Naive B cell (primary cell): Measurements from ENCODE around the gene KRTAP4-4. TPM values are rescaled to one million over a fixed set of nuclear protein-coding genes. Genes with fewer than 3 reads are reported as not detected.
"Not testable (repeated sequence)": the region's sequence is repeated elsewhere in the genome, so short reads cannot be mapped to it uniquely, and the experiment has no call there.

ENCODE experiments used
- ATAC-seq, 2 donors: fragments of 150-1000 bp; cut with Tn5 transposase; 2 replicates each; pipeline ENCODE4 v1.10.0; 2021; ENCODE audit warnings: low read depth in 2 of 2, mild to moderate bottlenecking in 2 of 2, moderate library complexity in 2 of 2
- DNase-seq: peaks from one replicate; pipeline ENCODE4 v3.0.0; 2022
- H3K27ac Mint-ChIP-seq, 6 donors: one replicate each; pipeline ENCODE4 v1.8.0; 2020 to 2022; ENCODE audit warnings: mild to moderate bottlenecking in 6 of 6, mixed read lengths in 6 of 6, moderate library complexity in 5 of 6, inconsistent platforms in 2 of 6
- H3K27me3 Mint-ChIP-seq, 3 donors: one replicate each; pipeline ENCODE4 v1.8.0; 2021 to 2022; ENCODE audit warnings: mixed read lengths in 3 of 3, mild to moderate bottlenecking in 1 of 3
- H3K36me3 Mint-ChIP-seq, 2 donors: one replicate each; pipeline ENCODE4 v1.8.0; 2020 to 2022; ENCODE audit warnings: mixed read lengths in 2 of 2, inconsistent platforms in 1 of 2, mild to moderate bottlenecking in 1 of 2
- H3K4me1 Mint-ChIP-seq, 3 donors: one replicate each; pipeline ENCODE4 v1.8.0; 2020 to 2022; ENCODE audit warnings: mixed read lengths in 3 of 3, inconsistent platforms in 1 of 3, mild to moderate bottlenecking in 1 of 3, moderate library complexity in 1 of 3
- H3K4me3 Mint-ChIP-seq, 8 donors: one replicate each; pipeline ENCODE4 v1.8.0; 2020 to 2022; ENCODE audit warnings: mild to moderate bottlenecking in 8 of 8, mixed read lengths in 8 of 8, moderate library complexity in 8 of 8, inconsistent platforms in 2 of 8
- H3K9me3 Mint-ChIP-seq, 7 donors: one replicate each; pipeline ENCODE4 v1.8.0; 2020 to 2022; ENCODE audit warnings: mixed read lengths in 7 of 7, mild to moderate bottlenecking in 5 of 7, inconsistent platforms in 2 of 7, moderate library complexity in 1 of 7
- polyA plus RNA-seq, 6 donors: library from polyadenylated mRNA; unstranded; fragments of 300-500 nt; fragmentation: Illumina TruSeq; gene quantifications; one replicate each; pipeline ENCODE4 v1.2.3, GENCODE V29; 2021; ENCODE audit warnings: low read depth in 6 of 6

The KRTAP4-4 gene
- polyA plus RNA-seq, 6 donors from 2014 or later, result not detected

DNA sequence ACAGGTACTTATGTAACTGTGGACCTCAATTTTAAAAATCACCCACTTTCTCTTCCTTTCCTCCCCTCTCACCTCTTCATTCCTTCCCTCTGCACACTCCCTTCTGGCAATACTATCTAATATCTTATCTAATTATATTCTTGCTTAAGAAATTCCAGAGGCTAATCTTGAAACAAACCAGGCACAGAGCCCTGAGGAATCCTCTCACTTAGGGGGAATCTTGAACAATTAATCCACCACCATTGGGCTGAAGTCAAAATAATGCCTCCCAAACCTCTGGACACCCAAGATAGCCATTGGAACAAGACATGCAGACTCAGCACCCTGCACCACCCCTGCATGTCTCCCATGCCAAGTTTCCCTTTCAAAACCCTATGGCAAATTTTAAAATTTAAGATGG is 19.2 kb downstream of the KRTAP4-4 start:
- Mint-ChIP-seq H3K36me3 (peaks cover 19 to 67% of the 10 kb centered on the region in 2 donors), H3K27ac (peak overlapping the region in 1 of 6 donors; percentile 64), H3K4me1 (peaks cover 10 to 18% (median 11%) of the 10 kb centered on the region in 3 donors), H3K9me3 (peaks cover 22 to 73% (median 50%) of the 10 kb centered on the region in 7 donors), H3K4me3 (no peak overlapping the region), H3K27me3 (peaks cover 0 to 6% (median 0%) of the 10 kb centered on the region in 3 donors)
- DNase-seq, result no peak
- no peak for ATAC-seq

DNA sequence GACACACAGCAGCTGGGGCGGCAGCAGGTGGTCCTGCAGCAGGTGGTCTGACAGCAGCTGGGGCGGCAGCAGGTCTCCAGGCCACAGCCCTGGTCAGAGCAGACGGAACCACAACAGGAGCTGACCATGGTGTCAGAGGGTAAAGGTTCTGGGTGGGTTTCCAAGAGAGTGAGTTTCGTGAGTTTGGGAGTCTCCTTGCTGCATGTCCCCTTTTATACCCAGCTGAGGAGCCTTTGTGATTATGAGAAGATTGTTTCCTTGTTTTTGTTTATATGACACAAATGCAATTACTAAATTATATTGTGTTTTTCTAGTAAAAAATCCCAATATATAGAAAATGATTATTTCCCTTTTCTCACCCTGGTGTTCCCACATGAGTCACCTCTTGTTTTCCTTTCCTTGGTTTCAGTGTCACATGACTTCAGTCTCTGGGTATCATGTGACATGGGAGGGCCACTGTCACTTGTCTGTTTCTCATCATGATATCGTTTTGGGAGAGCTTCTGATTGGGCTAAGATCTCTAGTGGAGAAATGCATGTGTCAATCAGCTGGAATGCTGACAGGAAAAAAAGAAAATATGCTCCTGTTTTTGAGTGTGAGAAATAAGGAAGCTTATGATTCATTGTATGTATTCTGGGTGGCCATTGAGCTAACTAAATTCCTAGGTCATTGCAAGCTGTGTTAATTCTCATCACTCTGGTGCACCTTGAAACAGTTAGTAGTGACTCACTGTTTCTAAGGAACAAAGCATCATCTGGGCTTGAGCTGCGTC is 20.0 kb downstream of the KRTAP4-4 start, which contains the start of gene KRTAP4-6:
Gene KRTAP4-6, minus strand, starts transcription at position 185 of the 772 bp plus-strand sequence. Its CDS starts 57 bp downstream, at position 128.
- Mint-ChIP-seq H3K4me1 (peaks cover 10 to 18% (median 11%) of the 10 kb centered on the region in 3 donors), H3K9me3 (peaks cover 22 to 75% (median 50%) of the 10 kb centered on the region in 7 donors)
- no peak for ATAC-seq

DNA sequence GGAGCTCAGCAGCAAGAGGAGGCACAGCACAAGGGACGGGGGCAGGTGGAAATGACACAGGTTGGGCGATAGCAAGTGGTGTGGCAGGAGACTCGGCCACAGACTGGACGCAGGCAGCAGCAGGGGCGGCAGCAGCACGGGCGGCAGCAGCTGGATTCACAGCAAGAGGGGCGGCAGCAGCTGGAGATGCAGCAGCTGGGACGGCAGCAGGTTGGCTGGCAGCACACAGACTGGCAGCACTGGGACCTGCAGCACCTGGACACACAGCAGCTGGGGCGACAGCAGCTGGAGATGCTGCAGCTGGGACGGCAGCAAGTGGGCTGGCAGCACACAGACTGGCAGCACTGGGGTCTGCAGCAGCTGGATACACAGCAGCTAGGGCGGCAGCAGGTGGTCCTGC is 20.7 kb downstream of the KRTAP4-4 start:
- Mint-ChIP-seq H3K4me1 (peaks cover 10 to 14% (median 14%) of the 10 kb centered on the region in 3 donors), H3K9me3 (peaks cover 22 to 71% (median 45%) of the 10 kb centered on the region in 7 donors), H3K27ac (peak overlapping the region in 2 of 6 donors; percentile 33 to 82), H3K36me3 (peaks cover 19 to 67% of the 10 kb centered on the region in 2 donors)
- ATAC-seq, DNase-seq, H3K4me3 Mint-ChIP-seq, H3K27me3 Mint-ChIP-seq: not testable (repeated sequence)

More for the DNA sequence above, 20.0 kb downstream of the KRTAP4-4 start, which contains the start of gene KRTAP4-6:
- H3K4me3 Mint-ChIP-seq, result no peak within 1 kb of the TSS
- DNase-seq, result no peak
- peak within 1 kb of the TSS in 3 of 6 donors; percentile 33 to 82 (median 64) for H3K27ac Mint-ChIP-seq
- peaks cover 19 to 67% of the 10 kb centered on the region in 2 donors for H3K36me3 Mint-ChIP-seq
- peaks cover 0 to 6% (median 0%) of the 10 kb centered on the region in 3 donors for H3K27me3 Mint-ChIP-seq

DNA sequence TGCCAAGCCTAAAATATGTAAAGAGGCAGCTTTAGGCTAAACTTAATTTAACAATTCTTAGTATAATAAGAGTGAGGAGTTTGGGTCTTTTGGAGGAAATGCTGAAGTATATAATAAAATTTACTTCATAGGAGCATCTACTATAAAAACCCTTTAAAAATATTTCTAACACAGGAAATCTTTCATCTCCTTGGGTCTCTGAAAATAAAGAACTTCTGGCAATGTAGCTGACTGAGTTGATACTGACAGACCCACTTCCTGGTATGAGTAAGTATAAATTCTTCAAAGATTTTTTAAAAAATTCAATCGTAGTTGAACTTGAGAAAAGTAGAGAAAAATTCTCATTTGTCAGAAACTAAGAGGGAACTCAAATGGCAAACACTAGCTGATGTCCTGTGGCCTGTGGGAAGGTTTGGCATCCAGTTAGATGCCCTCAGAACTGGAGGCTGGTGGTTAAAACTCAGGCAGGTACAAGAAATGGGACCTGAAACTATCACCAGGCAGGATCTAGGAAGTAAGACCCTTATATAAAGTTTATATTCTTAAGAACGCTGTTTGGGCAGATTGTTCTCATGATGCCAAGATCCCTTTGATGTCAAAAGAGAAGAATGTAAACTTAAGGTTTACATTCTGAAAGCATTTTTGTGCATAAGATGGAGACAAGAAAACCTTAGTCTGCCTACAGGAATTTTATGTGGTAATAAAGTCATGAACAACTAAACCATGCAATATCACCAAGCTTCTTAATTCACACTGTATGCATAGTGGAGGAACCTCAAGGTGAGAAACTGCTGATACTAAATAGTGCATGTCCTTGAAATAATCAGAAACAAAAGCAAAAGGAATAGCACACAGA is 26.4 kb downstream of the KRTAP4-4 start:
- Mint-ChIP-seq H3K36me3 (peaks cover 5 to 24% of the 10 kb centered on the region in 2 donors), H3K27me3 (no peaks in the 10 kb centered on the region), H3K27ac (peak overlapping the region; percentile 20 to 94 (median 88)), H3K9me3 (peaks cover 2 to 24% (median 12%) of the 10 kb centered on the region in 7 donors), H3K4me1 (peaks cover 28 to 40% (median 29%) of the 10 kb centered on the region in 3 donors), H3K4me3 (peak overlapping the region in 5 of 8 donors; percentile 47 to 84 (median 68))
- DNase-seq (no peak), ATAC-seq (peak; percentile 48 to 50)

DNA sequence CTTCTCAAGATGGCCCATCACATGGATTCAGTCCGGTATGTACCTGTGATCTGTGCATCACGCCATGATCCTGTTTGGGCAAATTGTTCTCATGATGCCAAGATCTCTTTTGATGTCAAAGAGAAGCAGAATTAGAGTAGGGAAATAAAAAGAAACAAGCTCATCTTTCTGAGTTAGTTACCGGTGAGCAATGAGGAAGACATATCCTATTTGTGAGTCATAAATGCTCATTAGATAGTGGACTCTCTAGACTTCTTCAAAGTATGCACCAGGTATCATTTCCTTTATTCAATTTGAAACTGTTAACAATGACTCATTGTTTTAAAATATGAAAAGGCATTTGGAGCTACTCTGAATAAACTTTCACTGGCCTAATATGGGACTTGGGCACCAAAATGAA is 28.6 kb downstream of the KRTAP4-4 start:
- H3K4me3 Mint-ChIP-seq, result peak overlapping the region in 2 of 8 donors; percentile 21 to 61
- peaks cover 0 to 7% (median 6%) of the 10 kb centered on the region in 7 donors for H3K9me3 Mint-ChIP-seq
- no peaks in the 10 kb centered on the region for H3K27me3 Mint-ChIP-seq
- ATAC-seq, result peak; percentile 46 to 60
- peak overlapping the region in 5 of 6 donors; percentile 7 to 82 (median 63) for H3K27ac Mint-ChIP-seq
- peaks cover 36 to 48% (median 40%) of the 10 kb centered on the region in 3 donors for H3K4me1 Mint-ChIP-seq
- no peak for DNase-seq
- peaks cover 2 to 4% of the 10 kb centered on the region in 2 donors for H3K36me3 Mint-ChIP-seq

DNA sequence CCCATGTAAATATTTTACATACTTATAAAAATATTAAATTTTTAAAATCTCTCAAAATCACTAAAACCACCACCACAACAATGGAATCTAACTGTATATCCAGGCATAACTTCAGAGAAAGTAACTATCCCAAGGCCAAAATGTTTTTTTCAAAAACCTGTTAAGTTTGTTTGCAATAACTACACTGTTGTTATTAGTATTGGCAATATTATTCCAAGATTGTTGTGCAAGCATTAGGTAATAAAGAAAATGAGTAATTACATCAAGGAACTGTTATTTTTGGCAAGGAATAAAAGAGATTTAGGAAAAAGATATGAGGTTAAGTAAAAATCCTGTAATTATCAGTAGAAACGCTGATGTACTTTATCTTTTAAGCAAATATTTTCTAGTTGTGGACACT is 33.2 kb downstream of the KRTAP4-4 start:
- peak overlapping the region in 1 of 6 donors; percentile 79 for H3K27ac Mint-ChIP-seq
- H3K4me3 Mint-ChIP-seq, result no peak overlapping the region
- no peaks in the 10 kb centered on the region for H3K27me3 Mint-ChIP-seq
- peaks cover 56 to 62% (median 58%) of the 10 kb centered on the region in 3 donors for H3K4me1 Mint-ChIP-seq
- DNase-seq, result no peak
- ATAC-seq, result no peak
- peaks cover 0 to 11% (median 7%) of the 10 kb centered on the region in 7 donors for H3K9me3 Mint-ChIP-seq
- peaks cover 0 to 8% of the 10 kb centered on the region in 2 donors for H3K36me3 Mint-ChIP-seq

DNA sequence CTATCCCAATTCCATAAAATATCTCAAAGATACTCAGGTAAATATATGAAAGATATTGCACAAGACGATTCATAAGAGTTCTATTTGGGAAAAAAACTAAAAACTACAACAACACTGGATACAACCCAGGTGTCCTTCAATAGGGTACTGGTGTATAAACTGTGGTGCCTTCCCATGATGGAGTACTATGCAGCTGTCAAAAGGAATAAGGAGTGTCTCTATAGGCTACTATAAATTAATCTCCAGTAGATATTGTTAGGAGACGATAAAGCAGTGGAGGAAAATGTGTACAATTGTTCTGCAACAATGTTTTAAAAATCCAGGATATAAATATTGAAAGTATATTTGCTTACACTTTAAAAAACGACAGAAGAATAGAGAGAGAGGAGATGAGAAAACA is 34.1 kb downstream of the KRTAP4-4 start:
- Mint-ChIP-seq H3K36me3 (peaks cover 0 to 8% of the 10 kb centered on the region in 2 donors), H3K4me1 (peaks cover 48 to 63% (median 52%) of the 10 kb centered on the region in 3 donors), H3K27me3 (no peaks in the 10 kb centered on the region), H3K27ac (peak overlapping the region in 3 of 6 donors; percentile 39 to 64 (median 59)), H3K9me3 (peaks cover 0 to 14% (median 8%) of the 10 kb centered on the region in 7 donors), H3K4me3 (peak overlapping the region in 2 of 8 donors; percentile 16 to 39)
- no peak for ATAC-seq
- no peak for DNase-seq

DNA sequence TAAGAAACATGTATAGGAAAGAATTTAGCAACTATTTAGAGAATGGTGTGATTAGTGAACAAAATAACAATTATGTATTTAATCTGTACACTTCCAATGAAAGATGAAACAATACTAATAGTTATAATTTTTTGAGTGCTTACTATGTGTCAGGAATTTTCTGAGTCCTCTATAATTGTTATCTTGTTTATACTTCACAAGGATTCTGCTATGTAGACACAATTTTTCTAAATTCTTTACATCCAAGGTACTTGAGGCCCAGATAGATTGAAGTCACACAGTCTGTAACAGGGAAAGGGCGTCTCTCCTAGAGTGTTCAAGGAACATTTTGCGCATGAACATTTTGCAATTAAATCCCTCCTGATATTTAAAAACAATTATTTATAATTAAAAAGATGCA is 35.5 kb downstream of the KRTAP4-4 start:
- DNase-seq (no peak), ATAC-seq (no peak)
- H3K9me3 Mint-ChIP-seq, result peaks cover 0 to 20% (median 10%) of the 10 kb centered on the region in 7 donors
- H3K36me3 Mint-ChIP-seq, result peaks cover 0 to 15% of the 10 kb centered on the region in 2 donors
- H3K27ac Mint-ChIP-seq, result peak overlapping the region in 3 of 6 donors; percentile 35 to 65 (median 52)
- peak overlapping the region in 4 of 8 donors; percentile 12 to 87 (median 80) for H3K4me3 Mint-ChIP-seq
- no peaks in the 10 kb centered on the region for H3K27me3 Mint-ChIP-seq
- H3K4me1 Mint-ChIP-seq, result peaks cover 51 to 66% (median 53%) of the 10 kb centered on the region in 3 donors

DNA sequence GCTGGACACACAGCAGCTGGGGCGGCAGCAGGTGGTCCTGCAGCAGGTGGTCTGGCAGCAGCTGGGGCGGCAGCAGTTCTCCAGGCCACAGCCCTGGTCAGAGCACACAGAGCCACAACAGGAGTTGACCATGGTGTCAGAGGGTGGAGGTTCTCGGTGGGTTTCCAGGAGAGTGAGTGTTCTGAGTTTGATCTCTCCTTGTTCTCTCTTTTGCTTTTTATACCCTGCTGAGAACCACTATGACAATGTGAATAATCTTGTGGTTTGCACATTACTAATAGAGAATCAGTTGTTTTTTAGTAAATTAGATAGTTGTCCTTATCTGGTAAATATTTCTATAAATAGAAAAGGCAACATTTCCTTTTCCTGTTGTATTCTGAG is 36.6 kb downstream of the KRTAP4-4 start, which contains the start of gene KRTAP4-12:
Gene KRTAP4-12, minus strand, starts transcription at position 192 of the 381 bp plus-strand sequence. Its CDS starts 60 bp downstream, at position 132.
- peaks cover 48 to 70% (median 54%) of the 10 kb centered on the region in 3 donors for H3K4me1 Mint-ChIP-seq
- not testable (repeated sequence) for H3K27me3 Mint-ChIP-seq, ATAC-seq, DNase-seq
- H3K27ac Mint-ChIP-seq, result peak within 1 kb of the TSS; percentile 22 to 97 (median 57)
- H3K9me3 Mint-ChIP-seq, result peaks cover 0 to 24% (median 8%) of the 10 kb centered on the region in 7 donors
- H3K36me3 Mint-ChIP-seq, result peaks cover 0 to 18% of the 10 kb centered on the region in 2 donors
- H3K4me3 Mint-ChIP-seq, result peak within 1 kb of the TSS in 7 of 8 donors; percentile 71 to 87 (median 86)

DNA sequence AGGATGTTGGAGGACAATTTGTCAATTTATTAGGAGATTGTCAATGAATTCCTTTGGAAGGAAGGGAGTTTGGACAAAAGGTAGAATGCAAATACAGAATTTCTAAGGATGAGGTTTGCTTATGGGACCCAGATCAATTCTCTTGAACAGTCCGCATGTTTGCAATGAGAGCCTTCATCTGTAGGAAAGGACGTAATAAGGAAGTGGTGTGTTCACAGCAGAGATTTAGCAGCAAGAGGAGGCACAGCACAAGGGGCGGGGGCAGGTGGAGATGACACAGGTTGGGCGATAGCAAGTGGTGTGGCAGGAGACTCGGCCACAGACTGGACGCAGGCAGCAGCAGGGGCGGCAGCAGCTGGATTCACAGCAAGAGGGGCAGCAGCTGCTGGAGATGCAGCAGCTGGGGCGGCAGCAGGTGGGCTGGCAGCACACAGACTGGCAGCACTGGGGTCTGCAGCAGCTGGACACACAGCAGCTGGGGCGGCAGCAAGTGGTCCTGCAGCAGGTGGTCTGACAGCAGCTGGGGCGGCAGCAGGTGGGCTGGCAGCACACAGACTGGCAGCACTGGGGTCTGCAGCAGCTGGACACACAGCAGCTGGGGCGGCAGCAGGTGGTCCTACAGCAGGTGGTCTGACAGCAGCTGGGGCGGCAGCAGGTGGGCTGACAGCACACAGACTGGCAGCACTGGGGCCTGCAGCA is 37.1 kb downstream of the KRTAP4-4 start:
- Mint-ChIP-seq H3K36me3 (peaks cover 0 to 18% of the 10 kb centered on the region in 2 donors), H3K4me1 (peaks cover 47 to 71% (median 53%) of the 10 kb centered on the region in 3 donors), H3K27ac (peak overlapping the region; percentile 0 to 97 (median 38)), H3K4me3 (peak overlapping the region in 7 of 8 donors; percentile 39 to 87 (median 86)), H3K9me3 (peaks cover 0 to 24% (median 6%) of the 10 kb centered on the region in 7 donors)
- ATAC-seq, H3K27me3 Mint-ChIP-seq, DNase-seq: not testable (repeated sequence)

DNA sequence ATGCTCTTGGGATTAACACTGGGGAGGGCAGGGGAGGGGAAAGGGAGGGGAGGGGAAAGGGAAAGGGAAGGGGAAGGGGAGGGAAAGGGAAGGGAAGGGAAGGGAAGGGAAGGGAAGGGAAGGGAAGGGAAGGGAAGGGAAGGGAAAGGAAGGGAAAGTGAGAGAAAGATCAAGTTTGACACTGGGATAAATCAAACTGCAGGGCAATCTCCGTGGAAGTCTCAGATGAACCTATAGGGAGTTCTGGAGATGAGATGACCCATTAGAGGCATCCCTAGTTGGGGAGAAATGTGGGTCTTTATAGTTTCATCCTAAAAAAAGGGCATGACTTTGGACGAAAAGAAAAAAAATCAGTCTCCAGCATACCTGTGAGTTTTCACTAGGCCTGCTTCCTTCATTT is 38.8 kb downstream of the KRTAP4-4 start:
- Mint-ChIP-seq H3K4me3 (peak overlapping the region in 1 of 8 donors; percentile 29), H3K36me3 (peaks cover 0 to 26% of the 10 kb centered on the region in 2 donors), H3K27ac (peak overlapping the region in 5 of 6 donors; percentile 23 to 97 (median 41)), H3K9me3 (peaks cover 1 to 24% (median 6%) of the 10 kb centered on the region in 7 donors), H3K4me1 (peaks cover 55 to 86% (median 64%) of the 10 kb centered on the region in 3 donors), H3K27me3 (no peaks in the 10 kb centered on the region)
- ATAC-seq (no peak), DNase-seq (no peak)
